Measurements from ENCODE around the gene RBMS1. TPM values are rescaled to one million over a fixed set of nuclear protein-coding genes. Genes with fewer than 3 reads are reported as not detected.
A peak's percentile ranks its signal among the peaks of the same experiment; 100 is the strongest.
"Not testable (repeated sequence)": the region's sequence is repeated elsewhere in the genome, so short reads cannot be mapped to it uniquely, and the experiment has no call there.

RBMS1 gene
- total RNA-seq, 3 donors from 2014 or later = 9.7 to 58.3 (median 21.6) TPM

DNA sequence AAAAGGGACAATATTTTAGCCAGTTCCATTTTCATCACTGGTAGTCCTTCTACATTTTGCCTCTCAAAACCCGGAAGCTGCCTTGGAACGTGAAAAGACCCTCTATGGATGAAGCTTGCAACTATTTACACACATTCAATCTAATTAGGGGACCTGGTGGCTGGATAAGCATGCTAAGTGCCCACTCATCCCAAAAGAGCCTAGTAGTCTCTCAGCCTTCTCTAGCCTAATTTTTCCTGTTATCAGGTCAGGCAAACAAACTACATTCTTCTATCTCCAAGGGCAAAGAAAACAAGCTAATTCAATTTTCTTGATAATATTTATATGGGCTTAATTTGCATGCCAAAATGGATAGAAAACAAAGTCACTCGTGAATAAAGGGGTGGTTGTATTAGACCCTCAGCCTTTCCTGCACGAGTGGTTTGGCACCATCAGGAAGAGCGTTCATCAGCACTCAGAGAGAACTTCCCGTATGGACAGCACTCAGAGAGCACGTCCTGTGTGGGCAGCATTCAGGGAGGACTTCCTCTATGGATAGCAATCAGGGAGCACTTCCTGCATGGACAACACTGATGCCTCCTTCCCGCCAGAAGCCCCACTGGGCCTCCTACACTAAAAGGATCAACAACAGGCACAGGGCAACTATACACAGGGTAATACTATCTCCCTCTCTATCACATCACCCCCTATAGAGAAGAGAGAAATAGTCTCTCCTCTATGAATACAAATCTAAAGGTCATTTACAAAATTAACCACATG lies 122.2 kb downstream of the RBMS1 start:
- intact Hi-C loops (cut with DNase I, micrococcal nuclease) = loop anchor here in 1 of 2 donors (10.0 kb wide), 1 partner anchor 47 kb away; no protein-coding TSS in a partner anchor

DNA sequence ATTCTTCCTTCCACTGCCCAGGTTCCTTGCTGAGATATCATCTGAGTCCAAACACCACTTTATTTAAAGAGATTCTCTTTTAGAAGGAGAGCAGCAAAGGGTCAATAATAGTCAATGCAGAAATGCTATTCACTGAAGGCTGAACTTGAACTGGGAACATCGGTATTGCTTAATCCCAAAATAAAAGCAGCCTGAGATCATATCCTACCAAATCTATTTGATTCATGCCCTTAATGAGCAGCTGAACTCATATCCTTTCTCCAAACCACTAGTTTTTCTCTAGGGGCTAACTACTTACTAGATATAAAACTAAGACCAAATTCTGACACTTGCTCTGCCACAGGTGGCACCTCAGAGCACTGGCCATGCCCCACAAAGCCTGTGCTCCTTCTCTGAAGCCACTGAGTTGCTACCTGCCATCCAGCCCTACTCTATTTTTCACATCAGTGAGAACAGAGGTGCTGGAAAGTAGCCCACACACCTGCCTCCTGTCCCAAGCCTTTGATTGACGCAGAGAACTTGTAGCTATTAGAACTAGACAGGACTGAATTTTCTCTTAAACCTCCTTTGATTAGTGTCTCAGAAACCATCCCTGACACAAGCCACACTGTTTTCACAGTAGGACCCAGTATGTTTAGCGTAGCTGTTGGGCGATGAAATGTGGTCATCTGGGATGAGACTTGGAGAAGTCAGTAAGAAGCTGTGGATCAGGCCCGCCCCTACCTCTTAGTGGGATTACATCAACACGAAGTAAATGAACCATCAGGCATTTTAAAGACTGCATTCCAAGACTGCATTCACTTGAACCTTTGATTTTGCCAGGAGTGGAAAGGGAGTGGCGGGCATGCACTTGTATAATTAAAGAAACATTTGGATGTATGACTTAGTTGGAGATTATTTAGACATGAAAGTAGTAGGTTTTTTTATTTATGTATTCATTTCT lies 124.3 kb downstream of the RBMS1 start:
- DNase-seq (no peak), ATAC-seq (no peak)
- Histone ChIP-seq H3K4me3 (no peak overlapping the region), H3K36me3 (ENCODE audit: low read depth) (no peaks in the 10 kb centered on the region), H3K9me3 (no peaks in the 10 kb centered on the region), H3K4me1 (ENCODE audit: low read depth) (peaks cover 37% of the 10 kb centered on the region)
- TF ChIP-seq, protein P1, sequence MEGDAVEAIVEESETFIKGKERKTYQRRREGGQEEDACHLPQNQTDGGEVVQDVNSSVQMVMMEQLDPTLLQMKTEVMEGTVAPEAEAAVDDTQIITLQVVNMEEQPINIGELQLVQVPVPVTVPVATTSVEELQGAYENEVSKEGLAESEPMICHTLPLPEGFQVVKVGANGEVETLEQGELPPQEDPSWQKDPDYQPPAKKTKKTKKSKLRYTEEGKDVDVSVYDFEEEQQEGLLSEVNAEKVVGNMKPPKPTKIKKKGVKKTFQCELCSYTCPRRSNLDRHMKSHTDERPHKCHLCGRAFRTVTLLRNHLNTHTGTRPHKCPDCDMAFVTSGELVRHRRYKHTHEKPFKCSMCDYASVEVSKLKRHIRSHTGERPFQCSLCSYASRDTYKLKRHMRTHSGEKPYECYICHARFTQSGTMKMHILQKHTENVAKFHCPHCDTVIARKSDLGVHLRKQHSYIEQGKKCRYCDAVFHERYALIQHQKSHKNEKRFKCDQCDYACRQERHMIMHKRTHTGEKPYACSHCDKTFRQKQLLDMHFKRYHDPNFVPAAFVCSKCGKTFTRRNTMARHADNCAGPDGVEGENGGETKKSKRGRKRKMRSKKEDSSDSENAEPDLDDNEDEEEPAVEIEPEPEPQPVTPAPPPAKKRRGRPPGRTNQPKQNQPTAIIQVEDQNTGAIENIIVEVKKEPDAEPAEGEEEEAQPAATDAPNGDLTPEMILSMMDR (IDR thresholded peaks at IDR 0.05) = no peak
- intact Hi-C loops (cut with DNase I, micrococcal nuclease) = no loop called here

More for the DNA sequence above, 122.2 kb downstream of the RBMS1 start:
- H3K36me3 ChIP-seq (ENCODE audit: low read depth) = no peaks in the 10 kb centered on the region
- DNase-seq (no peak), ATAC-seq (peak; percentile 21)
- TF ChIP-seq, protein P1 (IDR thresholded peaks at IDR 0.05) = no peak
- no peak overlapping the region for H3K4me3 ChIP-seq
- peaks cover 21% of the 10 kb centered on the region for H3K4me1 ChIP-seq (ENCODE audit: low read depth)
- H3K9me3 ChIP-seq = no peaks in the 10 kb centered on the region

DNA sequence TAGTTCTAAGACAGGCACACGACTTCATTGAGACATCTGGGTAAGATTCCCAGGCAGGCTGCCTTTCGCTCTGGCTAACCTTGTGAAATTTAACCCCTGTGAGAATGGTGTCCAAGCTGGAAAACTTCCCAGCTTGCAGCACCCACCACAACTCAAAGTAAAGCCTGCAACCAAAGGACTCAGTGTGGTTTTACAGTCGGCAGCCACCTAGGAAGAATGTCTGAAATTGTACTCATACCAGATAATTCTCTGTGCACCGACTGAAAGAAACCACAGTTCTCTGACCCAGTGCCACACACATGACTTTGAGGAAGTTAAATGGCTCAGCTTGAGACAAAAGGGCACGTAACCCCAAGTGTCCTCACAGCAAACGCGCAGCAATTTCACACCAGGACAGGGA lies 125.7 kb downstream of the RBMS1 start:
- Histone ChIP-seq H3K4me3 (no peak overlapping the region), H3K36me3 (ENCODE audit: low read depth) (no peaks in the 10 kb centered on the region), H3K4me1 (ENCODE audit: low read depth) (peaks cover 38% of the 10 kb centered on the region), H3K9me3 (no peaks in the 10 kb centered on the region)
- ATAC-seq = peak; percentile 42
- intact Hi-C loops (cut with DNase I, micrococcal nuclease) = no loop called here
- TF ChIP-seq, protein P1 (IDR thresholded peaks at IDR 0.05) = no peak
- no peak for DNase-seq

DNA sequence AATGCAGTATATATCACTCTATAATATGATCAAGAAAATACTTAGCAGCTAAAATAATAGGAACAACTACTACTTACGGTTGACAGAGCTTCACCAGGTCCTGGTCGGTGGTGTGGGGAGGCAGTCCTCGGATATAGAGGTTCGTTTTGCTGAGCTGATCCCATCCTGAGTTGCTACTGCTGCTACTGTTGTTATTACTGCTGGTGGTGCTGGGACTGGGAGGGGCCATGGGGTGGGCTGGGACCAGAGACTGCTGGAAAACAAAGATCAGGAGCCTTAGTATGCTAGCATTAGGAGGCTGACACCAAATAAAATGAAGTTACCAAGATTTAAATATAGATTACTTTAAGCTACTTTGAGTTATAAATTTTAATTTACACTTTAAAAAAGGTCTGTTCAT lies 126.5 kb downstream of the RBMS1 start:
- intact Hi-C loops (cut with DNase I, micrococcal nuclease); DNase-seq; H3K4me3 ChIP-seq; H3K36me3 ChIP-seq (ENCODE audit: low read depth); ATAC-seq; H3K9me3 ChIP-seq: not testable (repeated sequence)
- peaks cover 36% of the 10 kb centered on the region for H3K4me1 ChIP-seq (ENCODE audit: low read depth)

DNA sequence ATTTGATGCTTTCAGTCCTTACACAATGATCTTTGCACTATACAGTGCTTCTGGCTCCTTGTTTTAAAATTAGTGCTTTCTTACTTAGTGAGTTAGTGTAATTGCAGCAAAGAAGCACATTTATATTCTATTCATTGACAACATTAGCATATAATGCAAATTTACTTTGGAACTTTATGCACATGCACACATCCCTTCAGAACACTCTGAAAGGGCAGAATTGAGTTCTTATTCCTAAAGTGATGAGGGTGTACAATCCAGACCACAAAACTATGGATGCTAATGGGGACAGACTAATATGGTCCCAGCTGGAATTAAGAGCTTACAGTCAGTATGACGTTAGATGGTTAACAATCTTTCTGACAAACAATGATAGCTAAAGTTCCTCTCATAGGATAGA lies 127.1 kb downstream of the RBMS1 start:
- intact Hi-C loops (cut with DNase I, micrococcal nuclease) = no loop called here

More for the DNA sequence above, 127.1 kb downstream of the RBMS1 start:
- no peak overlapping the region for H3K4me3 ChIP-seq
- peaks cover 36% of the 10 kb centered on the region for H3K4me1 ChIP-seq (ENCODE audit: low read depth)
- ATAC-seq = no peak
- no peaks in the 10 kb centered on the region for H3K9me3 ChIP-seq
- no peaks in the 10 kb centered on the region for H3K36me3 ChIP-seq (ENCODE audit: low read depth)
- TF ChIP-seq, protein P1 (IDR thresholded peaks at IDR 0.05) = no peak
- no peak for DNase-seq

Measured in mucosa of descending colon (tissue), 3 donors.